ENCODE results near the gene KCNG2.

DNA sequence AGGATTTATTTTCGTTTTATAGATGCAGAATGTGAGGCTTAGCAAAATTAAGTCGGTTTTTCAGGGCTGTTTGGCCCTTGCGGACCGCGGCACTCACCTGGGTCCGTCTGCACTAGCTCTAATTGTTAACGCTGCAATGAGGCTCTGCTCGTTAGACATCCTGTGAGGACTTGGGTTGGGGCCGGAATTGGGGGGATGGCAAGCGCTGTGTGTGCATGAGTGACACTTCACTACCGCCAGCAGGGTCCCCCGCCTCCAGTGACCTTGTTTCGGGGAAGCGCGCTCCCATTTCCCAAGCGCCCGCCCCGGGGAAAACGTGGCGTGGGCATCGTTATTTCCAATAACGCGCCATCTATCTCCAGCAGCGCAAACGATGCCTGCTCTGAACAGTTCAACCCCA, 54.2 kb downstream of the KCNG2 start:
- TF ChIP-seq CTCF (IDR thresholded peaks at IDR 0.05; ENCODE audit: poor library complexity, severe bottlenecking) (no peak), SMC3 (conservative IDR thresholded peaks at IDR 0.05; ENCODE audit: poor library complexity) (no peak), EZH2 (IDR thresholded peaks at IDR 0.05; ENCODE audit: borderline replicate concordance, insufficient read depth, low read length, poor library complexity, severe bottlenecking) (no peak), POLR2AphosphoS5 (IDR thresholded peaks at IDR 0.05) (no peak)
